HG03045 (cell line): ENCODE data around the gene MGRN1.

ENCODE experiments used
- ATAC-seq: cut with Tn5 transposase; IDR thresholded peaks from one replicate; pipeline ENCODE4 v1.9.1; 2021; ENCODE audit warnings: mild to moderate bottlenecking, moderate library complexity; ENCODE audit not compliant: unreplicated experiment

Gene MGRN1

DNA sequence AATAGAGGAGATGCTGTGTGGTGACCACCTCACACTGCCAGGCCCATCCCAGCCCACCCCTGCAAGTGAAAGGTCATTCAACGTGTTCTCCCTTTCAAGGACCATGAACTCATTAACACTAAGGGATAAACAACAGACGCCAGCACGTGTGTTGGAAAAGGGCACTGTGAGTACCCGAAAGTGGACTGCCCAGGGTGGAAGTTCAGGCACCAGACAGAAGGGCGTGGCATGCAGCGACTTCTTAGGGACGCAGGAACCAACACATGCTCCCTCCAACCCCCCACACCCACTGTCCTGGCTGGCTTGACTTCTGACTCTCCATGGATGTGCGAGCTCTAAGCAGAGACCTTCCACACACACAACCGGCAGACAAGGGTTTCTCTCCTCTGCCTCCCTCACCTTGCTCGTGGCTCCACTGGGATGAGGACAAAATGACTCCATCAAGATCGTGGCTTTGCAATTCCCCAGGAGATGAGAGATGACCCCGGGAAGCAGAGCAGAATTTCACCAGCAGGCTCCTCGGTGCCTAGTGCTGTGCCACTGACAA lies 20.9 kb upstream of the MGRN1 start:
- no peak for ATAC-seq

DNA sequence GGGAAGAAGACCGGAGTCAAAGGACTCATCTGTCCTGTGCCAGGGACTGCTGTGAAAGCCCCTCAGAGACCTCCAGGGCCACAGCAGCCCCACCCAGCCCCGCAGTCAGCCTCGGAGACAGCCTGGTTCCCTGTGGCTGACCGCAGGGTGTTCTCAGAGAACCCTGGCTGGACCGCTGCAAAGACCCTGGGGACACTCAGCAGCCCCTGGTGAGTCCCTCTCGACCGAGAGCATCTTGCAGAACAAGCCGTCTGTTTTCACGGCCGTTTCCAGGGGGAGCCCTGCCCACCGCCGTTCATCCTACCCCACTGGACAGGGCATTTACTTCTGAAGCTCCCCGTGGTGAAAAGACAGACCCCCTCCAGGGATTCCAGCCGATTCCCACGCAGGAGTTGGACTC lies 20.2 kb upstream of the MGRN1 start:
- ATAC-seq: no peak

DNA sequence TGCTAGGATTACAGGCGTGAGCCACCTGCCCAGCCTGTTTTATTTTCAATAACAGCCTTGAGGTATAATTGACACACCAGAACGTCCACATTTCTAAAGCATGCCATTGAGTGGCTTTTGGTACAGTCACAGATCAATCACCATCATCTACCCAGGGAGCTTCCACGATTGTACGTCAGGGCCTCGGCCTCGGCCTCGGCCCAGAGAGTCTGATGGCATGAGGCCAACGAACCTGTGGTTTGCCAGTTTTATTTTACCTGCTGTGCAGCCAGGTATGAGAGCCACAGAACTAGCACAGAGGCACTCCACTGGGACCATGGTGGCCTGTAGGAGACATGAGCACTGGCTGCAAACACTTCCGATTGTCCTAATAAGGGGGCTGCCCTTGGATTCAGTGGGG lies 18.3 kb upstream of the MGRN1 start:
- ATAC-seq: no peak

DNA sequence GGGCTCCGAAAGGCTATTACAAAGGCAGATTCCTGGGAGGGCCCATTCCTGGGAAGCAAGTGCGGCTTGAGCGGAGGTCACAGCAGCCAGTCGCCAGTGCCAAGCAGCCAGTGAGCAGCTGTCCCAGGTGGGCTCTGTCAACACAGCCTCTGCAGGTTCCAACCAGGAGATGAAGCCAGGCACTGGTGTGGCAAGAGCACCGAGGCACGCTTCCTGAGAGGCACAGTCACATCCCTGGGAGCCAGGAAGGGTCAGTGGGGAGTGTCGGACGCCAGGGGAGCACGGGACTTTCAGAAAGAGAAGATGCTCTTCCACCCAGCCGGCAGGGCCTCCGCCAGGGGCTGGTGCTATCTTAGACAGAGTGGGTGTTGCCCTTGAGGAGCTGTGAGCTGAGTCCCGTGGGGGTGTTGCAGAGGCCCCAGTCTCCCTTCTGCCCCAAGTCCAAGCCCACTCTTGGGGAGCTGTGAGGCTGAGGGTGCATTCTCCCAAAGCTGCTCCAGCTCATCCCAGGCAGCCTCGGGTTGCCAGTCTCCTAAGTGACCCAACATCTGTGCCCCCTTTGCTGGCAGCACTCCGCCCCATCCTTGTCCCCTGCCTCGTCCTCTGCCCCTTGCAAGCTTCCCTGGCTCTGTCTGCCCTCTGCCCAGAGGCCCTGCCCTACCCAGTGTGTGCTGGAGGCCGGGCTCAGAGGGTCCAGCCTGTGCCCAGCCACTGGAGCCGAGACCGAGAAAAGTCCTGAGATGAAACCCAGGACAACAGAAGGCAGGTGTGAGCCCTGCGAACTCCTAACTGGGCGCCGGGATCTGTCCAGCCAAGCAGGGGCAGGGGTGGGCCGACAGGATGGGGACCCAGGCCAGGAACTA lies 16.6 kb upstream of the MGRN1 start:
- no peak for ATAC-seq

DNA sequence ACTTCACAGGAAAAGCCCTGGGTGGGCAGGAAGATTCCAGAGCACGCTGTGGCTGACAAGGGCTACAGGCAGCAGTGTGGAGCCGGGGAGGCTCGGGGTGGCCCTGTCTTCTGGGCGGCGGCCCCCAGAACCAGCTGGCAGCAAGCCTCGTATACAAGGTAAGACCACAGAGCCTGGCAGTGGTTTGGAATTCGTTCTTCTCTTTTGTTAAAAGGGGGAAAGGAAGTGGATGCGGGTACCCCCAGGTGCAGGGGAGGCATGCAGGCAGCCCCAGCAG lies 16.0 kb upstream of the MGRN1 start:
- ATAC-seq: no peak

DNA sequence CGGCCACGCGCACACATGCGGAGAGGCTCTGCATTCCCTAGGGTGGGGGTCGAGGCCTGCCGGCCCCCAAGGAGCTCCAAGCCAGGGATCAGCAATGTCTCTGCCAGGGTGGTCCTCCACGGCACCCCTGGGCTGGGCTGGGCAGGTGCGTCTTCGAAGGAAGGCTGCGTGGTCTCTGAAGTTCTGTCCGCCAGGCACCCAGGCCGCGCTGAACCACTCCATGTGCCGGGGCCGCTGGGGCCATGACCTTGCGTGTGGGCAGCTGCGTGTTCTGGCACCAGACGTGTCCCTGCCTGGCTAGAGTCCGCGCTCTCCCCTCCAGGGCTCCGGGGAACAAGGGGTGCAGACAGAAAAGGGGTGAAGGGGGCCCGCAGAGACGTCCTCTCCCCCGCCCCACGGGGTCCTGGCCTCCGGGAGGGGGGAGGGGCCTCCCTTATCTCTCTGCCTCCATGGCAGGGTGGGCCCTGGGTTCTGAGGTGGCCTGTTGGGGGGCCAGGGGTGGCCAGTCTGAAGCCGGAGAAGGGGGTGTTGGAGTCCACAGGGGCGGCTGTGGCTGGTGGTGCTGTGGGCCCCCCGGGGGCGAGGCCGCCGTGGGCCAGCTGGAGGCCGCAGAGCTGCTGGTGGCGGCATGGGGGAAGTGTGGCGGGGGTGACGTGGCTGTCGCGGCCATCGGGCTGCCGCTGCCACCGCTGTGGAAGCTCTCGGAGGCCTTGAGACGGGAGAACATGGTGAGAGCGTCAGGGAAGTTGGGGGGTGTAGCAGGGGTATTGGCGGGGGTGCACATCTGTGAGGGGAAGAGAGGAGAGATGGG lies 15.2 kb upstream of the MGRN1 start:
- no peak for ATAC-seq

DNA sequence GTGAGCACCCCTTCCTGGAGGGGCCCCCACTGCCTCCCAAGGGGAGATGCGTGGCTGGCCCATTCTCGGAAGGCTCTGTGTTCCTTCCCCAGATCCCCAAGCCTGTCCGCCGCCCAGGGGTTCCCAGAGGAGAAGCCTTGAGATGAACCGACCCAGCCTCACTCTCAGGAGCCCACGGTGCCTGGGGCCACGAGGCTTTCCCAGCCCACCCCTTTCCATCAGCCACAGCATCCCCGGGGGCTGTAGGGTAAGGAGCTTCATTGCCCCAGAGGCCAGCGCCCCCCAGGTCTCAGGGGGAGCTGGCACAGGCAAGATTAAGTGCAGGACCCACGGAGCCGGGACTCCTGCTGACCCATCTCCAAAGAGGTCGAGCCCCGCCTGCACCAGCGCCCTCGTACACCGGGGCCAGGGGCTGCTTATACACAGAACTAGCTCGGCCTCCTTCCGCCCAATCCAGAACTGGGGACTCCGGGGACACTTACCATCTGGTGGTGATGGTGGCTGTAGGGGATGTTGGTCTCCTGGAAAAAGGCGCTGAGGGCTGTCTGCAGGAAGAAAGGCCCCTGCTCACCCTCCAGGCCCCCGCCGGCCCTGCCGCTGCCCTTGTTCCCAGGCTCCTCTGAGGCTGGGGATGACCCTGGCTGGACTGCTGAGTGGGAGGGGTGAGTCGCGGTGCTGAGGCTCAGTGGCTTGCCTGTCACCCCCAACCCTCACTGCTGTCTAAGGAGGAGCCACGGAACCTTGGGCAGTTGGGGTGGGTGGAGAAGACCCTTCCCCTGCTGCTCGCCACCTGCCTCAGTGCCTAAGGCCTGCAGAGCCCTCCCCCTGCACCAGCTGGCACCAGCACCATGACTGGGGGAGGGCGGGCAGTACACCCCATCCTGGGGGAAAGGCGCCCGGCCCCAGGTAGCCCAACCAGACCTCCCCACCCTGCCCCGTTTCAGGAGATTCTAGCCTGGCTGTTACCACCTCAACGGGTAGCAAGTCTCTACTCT lies 14.3 kb upstream of the MGRN1 start:
- no peak for ATAC-seq

DNA sequence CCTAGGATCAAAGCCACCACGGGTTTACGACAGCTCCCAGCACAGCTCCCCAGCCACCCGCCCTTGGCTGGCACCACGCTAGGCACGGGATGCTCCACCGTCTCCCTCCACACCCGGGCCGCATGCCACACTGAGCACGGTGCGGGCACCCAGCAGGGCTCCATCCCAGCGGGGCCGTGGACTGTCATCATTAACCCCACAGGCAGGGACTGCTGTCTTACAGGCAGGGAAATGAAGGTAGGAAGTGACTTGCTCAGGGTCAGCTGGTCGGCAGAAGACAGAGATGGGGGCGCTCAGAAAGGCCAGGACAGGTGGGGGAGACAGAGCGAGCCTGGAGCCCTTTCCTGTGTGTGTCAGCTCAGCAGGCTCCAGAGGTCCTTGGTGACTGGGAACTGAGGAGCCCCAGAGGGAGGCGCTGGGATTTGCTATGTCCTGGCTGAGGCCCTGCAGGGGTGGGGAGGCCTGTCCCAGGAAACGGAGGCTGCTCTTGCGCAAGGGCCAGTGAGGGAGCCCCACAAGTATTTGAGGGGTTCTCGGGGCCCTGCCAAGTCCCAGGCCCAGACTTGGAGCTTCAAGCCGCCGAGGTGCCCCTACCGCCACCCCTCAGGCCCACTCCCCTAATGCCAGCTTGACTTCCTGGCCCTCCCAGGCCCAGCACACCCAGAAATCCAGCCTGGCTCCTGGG lies 13.1 kb upstream of the MGRN1 start:
- no peak for ATAC-seq

DNA sequence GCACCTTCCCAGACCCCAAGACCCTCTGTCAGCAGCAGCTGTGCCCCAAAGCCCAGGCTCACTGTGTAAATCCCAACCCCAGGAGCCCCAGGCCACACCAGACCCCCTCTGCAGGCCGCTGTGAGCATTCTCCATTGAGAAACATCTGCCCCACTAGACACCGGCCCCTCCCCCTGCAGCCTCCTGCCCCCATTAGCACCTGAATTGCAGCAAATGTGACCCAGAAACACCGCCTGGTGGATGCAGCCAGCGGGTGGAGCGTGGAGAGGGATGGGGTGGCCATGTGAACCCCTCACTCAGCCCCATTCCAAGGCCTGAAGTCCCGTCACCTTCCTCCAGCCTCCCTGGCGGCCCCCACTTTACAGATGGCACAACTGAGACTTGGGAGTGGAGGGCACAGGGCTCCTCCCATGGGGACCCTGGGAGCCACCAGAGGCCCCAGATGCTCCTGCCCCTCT lies 12.1 kb upstream of the MGRN1 start:
- no peak for ATAC-seq

DNA sequence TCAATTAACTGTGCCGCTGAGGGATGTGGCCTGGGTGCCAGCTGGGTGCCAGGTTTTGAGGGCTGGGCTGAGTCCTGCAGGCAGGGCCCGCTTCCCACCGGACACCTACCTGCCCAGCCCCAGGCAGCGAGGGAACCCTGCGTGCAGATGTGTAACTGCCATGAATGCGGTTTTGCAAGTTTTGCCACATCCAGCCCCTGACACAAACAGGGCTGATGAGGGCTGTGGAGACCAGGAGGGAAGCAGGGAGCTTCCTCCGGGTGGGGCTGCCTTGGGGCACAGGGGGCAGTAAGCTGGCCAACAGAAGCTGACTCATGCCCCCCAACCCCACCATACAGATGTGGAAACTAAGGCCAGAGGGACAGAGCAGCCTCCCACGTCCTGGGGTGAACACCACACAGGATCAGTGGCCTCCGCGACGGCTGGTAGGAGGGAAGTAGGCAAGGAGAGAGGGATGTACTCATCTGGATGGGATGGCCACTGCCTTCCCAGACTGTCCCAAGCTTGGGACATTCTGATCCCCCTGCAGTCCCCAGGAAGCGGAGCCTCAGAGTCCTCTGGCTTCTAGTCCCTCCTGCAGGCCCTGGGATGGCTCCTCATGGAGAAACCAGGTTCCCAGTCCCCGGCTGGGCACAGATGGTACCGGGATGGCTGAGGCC lies 11.5 kb upstream of the MGRN1 start:
- ATAC-seq: no peak

DNA sequence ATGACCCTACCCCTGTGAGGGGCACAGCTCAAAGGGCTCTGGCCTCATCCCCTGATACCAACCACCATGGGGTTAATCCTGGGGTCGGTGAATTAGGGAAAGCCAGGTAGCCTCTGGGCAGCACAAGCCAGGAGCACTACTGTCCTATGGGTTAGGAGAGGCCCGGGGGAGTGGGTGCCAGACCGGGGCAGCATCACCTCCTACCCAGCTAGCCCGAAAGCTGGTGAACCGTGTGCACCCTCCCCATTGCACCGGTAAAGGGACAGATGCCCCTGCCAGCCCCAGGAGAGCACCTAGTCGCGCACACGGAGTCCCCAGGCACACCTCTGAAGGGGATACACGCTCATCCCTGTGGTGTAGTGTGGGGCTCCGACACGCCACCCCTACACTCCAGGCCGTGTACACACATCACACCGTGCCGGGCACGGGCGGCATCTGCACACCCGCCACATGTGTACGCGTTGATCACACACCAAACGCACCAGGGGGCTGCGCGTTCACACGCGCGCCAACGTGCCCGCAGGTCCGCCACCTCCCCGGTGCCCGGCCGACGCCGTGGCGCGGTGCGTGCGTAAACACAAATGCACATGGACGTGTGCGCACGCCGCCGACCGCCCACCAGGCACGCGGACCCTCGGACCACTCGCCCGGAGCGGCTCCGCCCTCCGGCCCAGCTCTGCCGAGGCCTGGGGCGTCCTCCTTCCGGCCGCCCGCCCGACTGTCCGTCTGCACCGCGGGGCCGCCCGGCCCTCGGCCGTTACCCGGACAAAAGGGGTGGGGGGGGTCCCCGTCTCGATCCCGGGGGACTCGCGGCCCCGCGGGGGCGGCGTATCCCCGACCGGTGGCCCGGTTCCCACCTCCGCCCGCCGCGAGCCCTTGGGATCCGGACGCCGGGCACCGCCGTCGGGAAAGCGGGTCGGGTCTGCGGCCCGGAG lies 10.7 kb upstream of the MGRN1 start:
- ATAC-seq: peak; percentile 0

DNA sequence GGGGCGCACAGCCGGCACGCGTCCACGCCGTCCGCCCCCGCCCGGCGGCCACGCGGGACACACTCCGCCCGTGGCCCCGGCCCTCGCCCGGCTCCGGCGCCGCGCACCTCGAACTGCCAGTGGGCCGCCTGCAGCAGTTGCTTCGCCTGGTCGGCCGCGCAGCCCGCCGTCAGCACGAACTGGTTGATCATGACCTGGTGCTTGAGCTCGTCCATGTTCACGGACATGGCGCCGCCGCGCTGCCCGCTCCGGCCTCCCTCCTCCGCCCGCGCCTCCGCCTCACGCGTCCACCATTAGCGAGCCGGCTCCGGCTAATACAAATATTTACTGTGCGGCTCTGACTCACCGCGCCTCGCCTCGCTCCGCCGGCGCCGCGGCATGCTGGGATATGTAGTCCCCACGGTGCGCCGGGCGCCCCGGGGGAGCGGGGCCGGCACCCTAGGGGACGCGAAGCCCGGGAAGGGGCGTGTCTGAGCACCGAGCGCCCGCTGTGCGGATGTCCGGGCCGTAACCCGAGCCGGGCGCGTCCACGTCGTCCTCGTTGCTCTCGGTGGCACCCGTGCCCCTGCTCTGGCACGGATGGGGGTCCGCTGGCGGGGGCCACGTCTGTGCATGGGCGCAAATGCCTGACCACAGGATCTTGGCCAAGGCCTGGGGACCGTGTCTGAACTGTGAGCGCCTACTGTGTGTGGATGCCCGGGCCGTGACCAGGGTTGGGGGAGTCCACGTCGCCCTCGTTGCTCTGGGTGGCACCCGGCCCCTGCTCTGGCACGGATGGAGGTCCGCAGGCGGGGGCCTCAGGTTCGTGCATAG lies 9.8 kb upstream of the MGRN1 start, which contains the start of gene UBALD1:
TSS of gene UBALD1 (minus strand) at position 318 of the 813 bp plus-strand sequence. CDS start at position 227, 91 bp downstream.
- ATAC-seq: peak; percentile 57

DNA sequence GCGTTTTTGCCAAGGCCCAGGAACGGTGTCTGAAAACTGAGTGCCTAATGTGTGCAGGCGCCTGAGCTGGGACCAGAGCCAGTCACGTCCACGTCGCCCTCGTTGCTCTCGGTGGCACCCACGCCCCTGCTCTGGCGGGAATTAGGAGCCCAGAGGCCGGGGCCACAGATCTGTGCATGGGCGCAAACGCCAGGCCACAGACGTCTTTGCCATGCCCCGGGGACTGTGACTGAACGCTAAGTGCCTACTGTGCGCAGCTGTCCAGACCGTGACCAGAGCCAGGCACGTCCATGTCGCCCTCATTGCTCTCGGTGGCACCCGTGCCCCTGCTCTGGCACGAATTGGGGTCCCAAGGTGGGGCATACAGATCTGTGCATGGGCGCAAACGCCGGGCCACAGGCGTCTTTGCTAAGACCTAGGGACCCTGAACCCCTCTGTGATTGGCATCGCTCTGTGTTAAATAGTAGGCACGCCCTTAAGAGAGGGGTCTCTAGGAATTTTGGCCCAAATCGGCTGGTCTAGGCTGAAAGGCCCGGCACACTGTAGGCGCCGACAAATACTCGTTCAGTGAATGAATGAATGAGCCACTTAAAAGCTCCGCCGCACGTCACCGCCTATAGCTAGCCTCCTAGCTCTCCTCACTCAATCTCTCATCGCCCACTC lies 9.1 kb upstream of the MGRN1 start:
- no peak for ATAC-seq

DNA sequence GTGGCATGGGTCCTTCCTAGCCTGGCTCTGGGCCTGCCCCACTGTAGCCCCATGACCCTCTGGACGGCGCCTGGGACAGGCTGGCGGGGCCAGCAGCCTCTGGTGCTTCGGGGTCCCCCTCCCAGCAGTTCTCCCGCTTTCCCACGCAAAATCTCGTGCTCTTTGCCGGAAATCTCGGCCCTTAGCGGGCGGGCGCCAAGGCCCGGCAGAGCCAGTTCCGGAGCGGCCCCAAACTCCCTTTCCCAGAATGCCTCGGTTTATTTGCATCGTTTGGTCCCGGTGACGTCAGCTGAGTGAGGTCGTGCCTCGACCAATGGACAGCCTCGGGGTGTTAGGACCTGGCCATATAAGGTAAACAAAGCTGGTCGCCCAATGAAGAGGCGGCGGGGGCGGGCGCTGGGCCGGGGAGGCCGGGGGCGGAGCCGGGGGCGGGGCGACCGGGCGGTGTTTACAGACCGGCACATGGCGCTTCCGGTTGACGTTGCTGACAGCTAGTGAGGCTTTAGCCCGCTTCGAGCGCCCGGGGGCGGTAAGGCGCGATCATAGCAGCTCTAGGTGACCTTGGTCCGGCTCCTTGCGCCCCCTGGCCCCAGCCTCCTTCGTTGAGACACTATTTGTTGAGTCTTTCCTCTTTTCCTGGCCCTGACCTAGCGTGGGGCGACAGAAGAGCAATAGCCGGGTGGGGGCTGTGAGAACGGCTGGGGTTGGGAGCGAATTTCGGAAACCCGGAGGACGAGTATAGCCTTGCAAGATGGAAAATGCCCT lies 8.4 kb upstream of the MGRN1 start:
- ATAC-seq: peak; percentile 76

DNA sequence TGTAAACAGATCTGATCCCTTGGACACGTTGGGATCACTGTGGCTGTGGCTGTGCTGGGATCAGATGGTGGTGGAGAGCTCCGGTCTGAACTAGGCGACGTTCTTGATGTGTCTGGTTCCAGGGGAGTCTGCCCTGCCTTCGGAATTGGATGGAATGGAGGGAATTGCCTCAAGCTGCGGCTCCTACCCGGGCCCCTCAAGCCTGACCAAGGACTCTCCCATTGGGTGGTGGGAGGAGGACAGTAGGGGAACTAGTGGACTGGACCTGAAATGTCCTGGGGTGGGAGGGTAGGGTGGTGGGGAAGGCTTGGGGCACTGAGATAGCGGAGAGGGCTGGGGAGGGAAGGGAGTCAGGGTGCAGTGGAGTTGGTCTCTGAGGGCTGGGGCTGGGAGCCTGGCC lies 6.7 kb upstream of the MGRN1 start:
- ATAC-seq: no peak

DNA sequence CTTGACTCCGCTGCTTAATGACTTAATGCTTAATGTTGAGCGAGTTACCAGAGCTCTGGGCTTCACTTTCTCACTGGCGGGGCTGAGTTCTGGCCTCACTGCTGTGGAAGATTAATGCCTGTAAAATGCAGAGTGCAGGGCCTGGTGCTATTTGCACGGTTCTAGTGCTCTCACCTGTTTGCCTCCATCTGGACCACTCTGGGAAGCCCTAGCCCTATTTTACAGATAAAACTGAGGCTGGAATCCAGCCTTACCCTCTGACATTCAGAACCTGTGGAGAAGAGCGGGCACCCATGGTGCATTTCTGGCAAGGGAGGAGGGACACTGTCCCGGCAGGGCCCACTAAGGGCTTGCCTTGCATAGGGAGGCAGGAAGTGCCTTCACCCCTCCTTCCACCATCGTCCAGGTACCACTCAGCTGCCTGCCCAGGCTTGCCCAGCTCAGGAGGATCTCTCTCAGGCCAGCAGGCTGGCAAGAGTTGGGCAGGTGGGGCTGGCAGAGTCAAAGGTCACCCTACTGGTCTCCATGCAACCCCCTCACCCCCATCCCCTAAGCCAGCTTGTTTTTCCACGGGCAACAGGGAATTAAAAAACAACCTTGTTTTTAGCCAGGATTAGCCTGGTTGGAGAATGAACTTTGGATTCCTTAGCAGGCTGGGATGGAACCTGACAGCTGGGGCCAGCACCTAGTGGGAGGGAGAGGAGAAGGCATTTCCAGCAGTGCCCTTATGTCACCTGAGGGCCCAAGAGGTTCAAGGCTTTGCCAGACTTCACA lies 5.8 kb upstream of the MGRN1 start:
- ATAC-seq: no peak
